Subcutaneous adipose tissue (tissue), 4 donors: ENCODE measurements around the gene LBR. TPM values are rescaled to one million over a fixed set of nuclear protein-coding genes. Genes with fewer than 3 reads are reported as not detected.

Experiments used
- CTCF ChIP-seq: fragments of 450-650 bp; IDR thresholded peaks from one replicate; pipeline ENCODE4 v1.5.1; 2016; ENCODE audit warnings: low read depth, mild to moderate bottlenecking, control low read depth, antibody characterized with exemption, moderate library complexity
- total RNA-seq, 4 donors: library from RNA; depleted of rRNA; stranded (reverse); fragments of >200 nt; gene quantifications; one replicate each; pipeline ENCODE4 v1.1.0, GENCODE V29; 2016

Gene LBR
- total RNA-seq, 4 donors from 2014 or later = 24.9 to 56.4 (median 46.2) TPM

DNA sequence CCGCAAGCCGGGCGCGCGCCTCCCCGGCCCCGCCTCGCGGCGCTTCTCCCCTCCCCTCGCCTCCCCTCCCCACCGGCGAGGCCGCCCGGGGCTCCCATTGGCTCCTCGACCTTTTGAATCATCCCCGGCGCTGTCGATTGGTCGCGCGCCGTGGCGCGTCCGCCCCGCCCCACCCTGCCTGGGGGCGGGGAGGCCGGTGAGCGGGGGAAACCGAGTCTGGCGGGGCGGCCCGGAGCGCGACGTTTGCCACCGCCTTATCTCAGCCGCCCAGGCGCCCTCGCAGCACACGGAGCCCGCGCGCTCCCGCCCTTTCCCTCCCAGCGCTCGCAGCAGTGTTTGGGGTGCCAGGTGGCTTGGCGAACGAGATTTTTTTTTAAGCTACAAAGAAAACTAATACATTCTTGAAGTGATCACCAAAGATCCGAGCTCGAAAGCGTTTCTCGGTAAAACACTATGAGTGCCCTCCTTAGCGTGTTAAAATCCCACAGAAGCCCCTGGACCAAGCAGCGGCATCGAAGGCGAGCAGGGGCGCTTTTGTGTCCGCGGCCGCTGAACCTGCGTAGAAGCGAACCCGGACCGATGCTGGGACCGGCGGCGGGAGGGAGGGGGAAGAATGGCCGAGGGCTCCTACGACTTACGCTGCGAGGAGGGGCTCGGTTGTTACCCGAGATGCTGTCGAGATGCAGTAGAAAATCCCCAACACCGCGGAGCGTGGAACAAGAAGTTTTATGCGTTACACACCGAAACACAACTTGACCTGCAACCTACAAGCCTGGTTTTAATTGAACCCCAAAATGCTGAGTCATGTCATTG lies 436 bp upstream of the LBR start:
- no peak for TF ChIP-seq CTCF

DNA sequence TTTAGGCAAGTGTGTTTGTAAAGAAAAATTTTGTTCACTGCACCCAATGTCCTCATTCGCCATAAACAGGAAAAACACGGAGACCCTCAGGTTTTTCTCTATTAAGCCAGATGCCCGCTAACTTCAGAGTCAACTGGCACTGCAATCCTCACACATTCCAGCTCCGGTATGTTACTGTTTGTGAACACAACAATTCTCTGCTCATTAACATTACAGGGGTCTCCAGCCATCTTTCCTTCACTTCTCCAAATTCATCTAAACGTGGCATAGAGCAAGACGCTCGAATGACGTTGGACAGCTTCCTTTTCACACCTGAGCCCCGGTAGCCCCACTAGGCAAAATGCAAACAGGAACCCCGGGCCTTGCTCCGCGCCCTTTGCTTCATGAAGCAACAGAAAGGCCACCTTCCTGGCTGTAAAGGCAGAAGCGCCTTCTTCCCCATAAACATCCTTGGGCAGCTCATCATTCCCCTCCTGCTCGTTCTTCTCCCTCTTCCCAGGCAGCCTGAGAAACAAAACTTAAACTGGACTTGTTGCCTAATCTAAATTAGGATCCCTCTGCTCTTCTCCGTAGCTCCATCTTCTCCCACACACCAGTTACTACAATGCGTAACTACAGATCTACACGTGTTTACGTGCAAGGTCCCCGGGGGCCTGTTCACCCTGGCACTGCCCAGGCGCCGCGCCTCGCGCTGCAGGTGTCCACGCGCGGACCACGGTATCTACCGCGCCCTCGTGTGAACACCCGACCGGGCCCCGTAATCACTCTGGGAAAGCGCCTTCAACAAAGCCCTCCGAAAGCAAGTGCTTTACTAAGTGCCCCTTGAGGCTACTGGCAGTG lies 1.2 kb downstream of the LBR start:
- TF ChIP-seq CTCF = no peak

- TF ChIP-seq CTCF = no peak
Observed at GRCh38 chr1:225425201-225425786, 2.5 kb downstream of the LBR start.

GRCh38 chr1:225424562-225425200 lies 3.2 kb downstream of the LBR start:
- TF ChIP-seq CTCF = no peak

DNA sequence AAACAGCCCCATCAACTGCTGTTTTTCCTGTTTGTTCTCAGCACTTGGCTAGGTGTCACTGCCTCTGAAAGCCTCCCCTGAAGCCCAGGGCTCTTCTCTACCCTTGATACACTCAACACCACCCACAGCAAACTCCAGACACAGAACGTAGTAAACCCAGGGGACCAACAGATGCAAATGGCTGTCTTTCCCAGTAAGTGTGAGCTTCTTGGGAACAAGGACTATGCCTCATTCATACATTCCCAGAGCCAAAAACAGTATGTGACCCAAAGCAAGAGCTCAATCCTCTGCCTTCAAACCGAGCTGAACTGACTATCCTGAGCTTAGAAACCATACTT lies 4.4 kb downstream of the LBR start:
- no peak for TF ChIP-seq CTCF

GRCh38 chr1:225422795-225423517 lies 4.9 kb downstream of the LBR start:
- no peak for TF ChIP-seq CTCF
